ENCODE data around the gene PEG3.

- TF ChIP-seq POLR2AphosphoS5 (IDR thresholded peaks at IDR 0.05) = no peak
- TF ChIP-seq CTCF (IDR thresholded peaks at IDR 0.05) = no peak
Observed at GRCh38 chr19:56823956-56824355, 16.6 kb downstream of the PEG3 start.
